Fibroblast of mammary gland (primary cell): ENCODE results near the gene MGMT.

Experiments
- DNase-seq: peaks from one replicate; pipeline ENCODE4 v3.0.0-alpha.2; 2010; ENCODE audit warnings: low read depth
- H3K4me3 ChIP-seq: 2 replicates; pipeline ENCODE4 v1.5.1; 2011; ENCODE audit warnings: low read depth, mild to moderate bottlenecking, low read length, moderate library complexity; ENCODE audit not compliant: control insufficient read depth
- TF ChIP-seq, protein P1 (sequence below): conservative IDR thresholded peaks from 2 replicates; pipeline ENCODE4 v1.5.1; 2011; ENCODE audit warnings: low read depth, low read length, inconsistent platforms; ENCODE audit not compliant: control insufficient read depth, insufficient read depth

Gene MGMT

DNA sequence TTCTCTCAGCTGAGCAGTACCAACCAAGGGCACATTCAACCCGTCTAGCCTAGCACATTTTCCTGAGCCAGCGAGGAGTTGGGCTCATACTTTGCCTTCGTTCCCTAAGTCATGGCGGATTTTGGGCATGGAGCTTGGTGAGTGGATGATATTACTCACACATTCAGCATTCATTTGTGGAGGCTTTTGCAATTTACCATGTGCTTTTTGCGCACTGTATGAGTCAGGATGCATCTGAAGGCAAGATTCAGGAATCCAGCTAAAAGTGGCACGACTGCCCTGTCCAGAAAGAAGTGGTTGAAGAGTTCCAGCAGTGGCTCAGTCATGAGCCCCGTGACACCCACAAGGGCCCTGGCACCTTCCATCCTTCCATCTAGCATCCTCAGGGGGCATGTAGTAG lies 24.2 kb upstream of the MGMT start:
- DNase-seq, result no peak
- TF ChIP-seq, protein P1, sequence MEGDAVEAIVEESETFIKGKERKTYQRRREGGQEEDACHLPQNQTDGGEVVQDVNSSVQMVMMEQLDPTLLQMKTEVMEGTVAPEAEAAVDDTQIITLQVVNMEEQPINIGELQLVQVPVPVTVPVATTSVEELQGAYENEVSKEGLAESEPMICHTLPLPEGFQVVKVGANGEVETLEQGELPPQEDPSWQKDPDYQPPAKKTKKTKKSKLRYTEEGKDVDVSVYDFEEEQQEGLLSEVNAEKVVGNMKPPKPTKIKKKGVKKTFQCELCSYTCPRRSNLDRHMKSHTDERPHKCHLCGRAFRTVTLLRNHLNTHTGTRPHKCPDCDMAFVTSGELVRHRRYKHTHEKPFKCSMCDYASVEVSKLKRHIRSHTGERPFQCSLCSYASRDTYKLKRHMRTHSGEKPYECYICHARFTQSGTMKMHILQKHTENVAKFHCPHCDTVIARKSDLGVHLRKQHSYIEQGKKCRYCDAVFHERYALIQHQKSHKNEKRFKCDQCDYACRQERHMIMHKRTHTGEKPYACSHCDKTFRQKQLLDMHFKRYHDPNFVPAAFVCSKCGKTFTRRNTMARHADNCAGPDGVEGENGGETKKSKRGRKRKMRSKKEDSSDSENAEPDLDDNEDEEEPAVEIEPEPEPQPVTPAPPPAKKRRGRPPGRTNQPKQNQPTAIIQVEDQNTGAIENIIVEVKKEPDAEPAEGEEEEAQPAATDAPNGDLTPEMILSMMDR, result no peak
- H3K4me3 ChIP-seq, result no peak overlapping the region

DNA sequence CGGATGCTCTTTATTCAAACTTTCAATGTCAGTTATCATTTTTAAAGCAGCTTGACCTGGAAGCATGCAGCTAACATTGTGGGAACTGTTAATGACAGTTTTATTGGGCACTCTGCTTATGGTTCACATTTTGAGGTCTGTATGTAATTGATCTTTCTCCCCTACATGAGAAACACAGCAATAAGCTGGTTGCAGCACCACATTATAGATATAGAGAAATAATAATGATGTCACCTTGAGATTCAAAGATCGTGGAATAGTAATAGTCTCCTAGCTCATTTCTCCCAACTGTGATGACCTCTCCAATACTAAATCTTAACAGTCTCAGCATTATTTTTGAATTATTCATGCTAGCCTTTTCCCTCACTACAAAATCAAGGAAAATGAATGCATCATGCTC lies 22.7 kb upstream of the MGMT start:
- no peak for DNase-seq
- TF ChIP-seq, protein P1, result no peak
- no peak overlapping the region for H3K4me3 ChIP-seq

DNA sequence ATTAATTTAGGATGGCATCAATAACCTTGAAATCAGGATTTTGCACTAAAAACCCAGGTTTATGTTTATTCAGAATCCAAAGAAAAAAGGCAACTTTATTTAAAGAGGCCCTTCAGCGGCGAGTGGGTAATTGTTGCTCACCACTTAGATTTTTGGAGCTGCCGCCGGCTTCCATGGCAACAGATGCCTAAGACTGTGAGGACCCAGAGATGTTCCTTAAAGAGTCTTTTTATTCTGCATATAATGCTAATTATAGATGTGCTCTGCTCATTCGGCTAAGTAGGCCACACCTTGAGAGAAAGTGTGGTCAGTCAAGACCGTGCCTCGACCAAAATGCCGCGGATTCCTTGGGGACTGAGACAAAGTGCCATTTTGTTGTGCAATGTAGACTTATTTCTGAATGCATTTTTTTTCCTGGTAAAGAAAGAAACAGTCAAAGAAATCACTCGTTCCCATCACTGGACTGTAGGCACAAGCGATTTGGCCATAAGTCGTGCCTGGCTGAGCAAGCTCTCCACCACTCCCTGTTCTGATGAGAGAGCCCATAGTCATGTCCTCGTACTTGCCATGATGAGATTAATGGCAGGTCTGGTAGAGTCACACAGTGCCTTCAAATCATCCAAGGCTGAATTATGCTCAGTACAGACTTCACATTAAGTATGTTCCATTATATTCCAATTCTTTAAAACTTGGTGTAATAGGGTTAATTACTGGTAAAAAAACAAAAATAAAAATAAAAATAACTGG lies 21.4 kb upstream of the MGMT start:
- TF ChIP-seq, protein P1, result no peak
- H3K4me3 ChIP-seq, result no peak overlapping the region
- no peak for DNase-seq

DNA sequence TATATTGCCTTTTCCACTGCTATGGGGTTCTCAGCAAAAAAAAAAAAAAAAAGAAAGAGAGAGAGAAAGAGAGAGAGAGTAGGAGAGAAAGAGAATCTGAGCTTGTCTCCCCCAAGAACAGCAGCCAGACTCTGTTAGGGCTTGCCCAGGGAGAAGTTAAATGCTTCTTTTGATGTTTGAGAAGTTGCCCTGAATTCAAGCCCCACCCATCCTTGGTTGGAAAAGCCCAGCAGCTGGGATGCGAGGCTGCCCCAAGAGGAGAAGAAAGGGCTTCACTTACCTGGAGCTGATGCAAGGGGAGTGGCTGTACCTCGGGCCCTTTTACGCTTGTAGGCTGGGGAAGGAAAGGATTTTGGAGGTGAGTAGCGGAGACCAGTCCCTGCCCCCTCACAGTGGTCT lies 20.9 kb upstream of the MGMT start:
- no peak for DNase-seq
- H3K4me3 ChIP-seq, result no peak overlapping the region
- TF ChIP-seq, protein P1, result no peak

DNA sequence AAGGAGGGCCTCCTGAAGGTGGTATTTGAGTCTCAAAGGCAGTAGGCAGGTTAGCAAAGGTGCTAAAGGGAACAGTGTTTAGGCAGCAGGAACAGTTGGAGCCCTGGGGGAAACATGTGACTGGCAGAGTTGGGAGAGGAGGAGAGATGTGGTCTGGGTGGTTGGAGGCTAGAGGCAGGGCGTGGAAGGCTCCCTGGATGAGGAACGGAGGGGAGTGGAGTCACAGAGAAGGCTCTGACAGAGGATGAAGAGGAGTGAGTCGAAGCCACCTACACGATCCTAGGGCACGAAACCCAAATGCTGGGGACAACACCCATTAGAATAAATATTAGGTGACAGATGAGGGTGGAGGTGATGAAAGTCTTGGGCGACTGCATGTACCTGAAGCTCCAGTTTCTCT lies 19.6 kb upstream of the MGMT start:
- H3K4me3 ChIP-seq, result no peak overlapping the region
- no peak for DNase-seq
- TF ChIP-seq, protein P1, result no peak

DNA sequence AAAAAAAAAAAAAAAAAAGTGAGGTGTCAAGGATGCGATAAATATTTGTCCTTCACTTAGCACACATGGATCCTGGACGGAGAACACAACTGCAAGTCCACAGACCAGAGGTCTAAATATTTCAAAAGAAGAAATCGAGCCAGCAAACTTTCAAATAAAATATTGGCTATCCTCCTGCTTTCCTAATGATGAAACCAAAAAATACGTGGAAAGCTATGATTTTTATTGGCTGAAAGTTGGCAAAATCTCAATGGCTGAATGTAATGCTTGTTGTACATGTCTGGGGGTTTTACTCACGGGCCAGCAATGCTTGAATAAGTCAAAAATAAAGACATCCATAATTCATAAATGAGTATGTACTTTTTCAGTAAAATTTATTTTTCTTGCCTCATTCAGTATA lies 19.0 kb upstream of the MGMT start:
- no peak for DNase-seq
- TF ChIP-seq, protein P1, result no peak
- no peak overlapping the region for H3K4me3 ChIP-seq

DNA sequence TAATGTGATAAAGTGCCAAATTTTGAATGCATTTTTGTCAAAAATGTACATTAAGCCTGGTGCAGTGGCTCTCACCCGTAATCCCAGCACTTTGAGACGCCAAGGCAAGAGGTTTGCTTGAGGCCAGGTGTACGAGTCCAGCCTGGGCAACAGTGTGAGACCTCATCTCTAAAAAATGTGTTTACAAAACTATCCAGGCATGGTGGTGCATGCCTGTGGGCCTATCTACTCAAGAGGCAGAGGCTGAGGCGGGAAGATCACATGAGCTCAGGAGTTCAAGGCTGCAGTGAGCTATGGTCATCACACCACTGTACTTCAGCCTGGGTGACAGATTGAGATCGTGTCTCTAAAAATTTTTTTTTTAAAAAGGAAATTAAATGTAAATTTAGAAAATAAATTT lies 18.5 kb upstream of the MGMT start:
- TF ChIP-seq, protein P1, result no peak
- H3K4me3 ChIP-seq, result no peak overlapping the region
- no peak for DNase-seq
